Vagina (tissue), 2 donors: ENCODE measurements around the gene GON4L. TPM values are rescaled to one million over a fixed set of nuclear protein-coding genes. Genes with fewer than 3 reads are reported as not detected.

Experiments
- DNase-seq, 2 donors: peaks; one replicate each; pipeline ENCODE4 v3.0.0-alpha.2; 2017; ENCODE audit errors: extremely low spot score in 2 of 2
- H3K27ac ChIP-seq: fragments of 200-600 bp; sonication (generic); one replicate; pipeline ENCODE4 v1.5.1; 2019
- H3K27me3 ChIP-seq: fragments of 200-600 bp; sonication (generic); one replicate; pipeline ENCODE4 v1.5.1; 2019
- H3K36me3 ChIP-seq, 2 donors: fragments of 200-600 bp; sonication (generic); one replicate each; pipeline ENCODE4 v1.5.1; 2017 to 2019
- H3K4me1 ChIP-seq: fragments of 200-600 bp; sonication (generic); one replicate; pipeline ENCODE4 v1.5.1; 2019
- H3K4me3 ChIP-seq, 2 donors: fragments of 200-600 bp; sonication (generic); 1 replicate in 1 of 2; 2 replicates in 1 of 2; pipeline ENCODE4 v1.5.1; 2016 to 2019
- H3K9me3 ChIP-seq: fragments of 200-600 bp; sonication (generic); one replicate; pipeline ENCODE4 v1.5.1; 2019
- CTCF ChIP-seq, 3 experiments: fragments of 450-650 bp in 2 of 3; fragments of 200-600 bp in 1 of 3; sonication (generic) in 1 of 3; IDR thresholded peaks; one replicate each; pipeline ENCODE4 v1.5.1; 2017 to 2019; ENCODE audit warnings: antibody characterized with exemption in 3 of 3, mild to moderate bottlenecking in 2 of 3, moderate library complexity in 2 of 3
- POLR2A ChIP-seq, 2 donors: fragments of 450-650 bp; IDR thresholded peaks; one replicate each; pipeline ENCODE4 v1.6.1; 2017; ENCODE audit warnings: antibody characterized with exemption in 2 of 2, mild to moderate bottlenecking in 2 of 2, moderate library complexity in 2 of 2
- POLR2AphosphoS5 ChIP-seq, 2 donors: sonication (generic); formaldehyde crosslinking; IDR thresholded peaks; one replicate each; pipeline ENCODE4 v1.9.0; 2017; ENCODE audit warnings: antibody characterized with exemption in 2 of 2, mild to moderate bottlenecking in 2 of 2, low read depth in 1 of 2; ENCODE audit not compliant: insufficient read depth in 1 of 2
- intact Hi-C: fragments of 100-400 bp; cut with DNase I; formaldehyde crosslinking; loops from one replicate; pipeline ENCODE4 v1.15.1; 2023
- total RNA-seq: library from RNA; depleted of rRNA; stranded (reverse); fragments of >200 nt; gene quantifications from one replicate; pipeline ENCODE4 v1.2.3, GENCODE V29; 2016

Gene GON4L
- total RNA-seq, 1 donor from 2014 or later: 50.3 TPM

- no peaks in the 10 kb centered on the region for H3K27me3 ChIP-seq
- no peak overlapping the region for H3K27ac ChIP-seq
- intact Hi-C loops: no loop called here
- no peaks in the 10 kb centered on the region for H3K4me1 ChIP-seq
- TF ChIP-seq POLR2A (IDR thresholded peaks at IDR 0.05) (no peak), CTCF (IDR thresholded peaks at IDR 0.05) (no peak), POLR2AphosphoS5 (IDR thresholded peaks at IDR 0.05; ENCODE audit: insufficient read depth in 1 of 2, low read depth in 1 of 2) (no peak)
- no peak for DNase-seq
- peaks cover 0 to 12% of the 10 kb centered on the region in 2 donors for H3K36me3 ChIP-seq
- no peaks in the 10 kb centered on the region for H3K9me3 ChIP-seq
- H3K4me3 ChIP-seq: no peak overlapping the region
Measured at GRCh38 chr1:155882766-155883165, 25.8 kb upstream of the GON4L start.

GRCh38 chr1:155882235-155882634 is 25.2 kb upstream of the GON4L start:
- H3K4me1 ChIP-seq: no peaks in the 10 kb centered on the region
- TF ChIP-seq POLR2A (IDR thresholded peaks at IDR 0.05): no peak
- DNase-seq: no peak
- H3K4me3 ChIP-seq: no peak overlapping the region
- no peaks in the 10 kb centered on the region for H3K9me3 ChIP-seq
- intact Hi-C loops: no loop called here
- H3K27ac ChIP-seq: no peak overlapping the region
- H3K27me3 ChIP-seq: no peaks in the 10 kb centered on the region
- peaks cover 0 to 12% of the 10 kb centered on the region in 2 donors for H3K36me3 ChIP-seq

- no peaks in the 10 kb centered on the region for H3K27me3 ChIP-seq
- H3K36me3 ChIP-seq: peaks cover 0 to 12% of the 10 kb centered on the region in 2 donors
- H3K4me3 ChIP-seq: no peak overlapping the region
- H3K27ac ChIP-seq: no peak overlapping the region
- intact Hi-C loops: no loop called here
- TF ChIP-seq POLR2AphosphoS5 (IDR thresholded peaks at IDR 0.05; ENCODE audit: insufficient read depth in 1 of 2, low read depth in 1 of 2) (no peak), CTCF (IDR thresholded peaks at IDR 0.05) (no peak), POLR2A (IDR thresholded peaks at IDR 0.05) (no peak)
- DNase-seq: no peak
- H3K4me1 ChIP-seq: no peaks in the 10 kb centered on the region
- no peaks in the 10 kb centered on the region for H3K9me3 ChIP-seq
Measured at GRCh38 chr1:155880950-155881349, 23.9 kb upstream of the GON4L start.

GRCh38 chr1:155880251-155880650 is 23.2 kb upstream of the GON4L start:
- intact Hi-C loops: no loop called here
- no peaks in the 10 kb centered on the region for H3K9me3 ChIP-seq
- H3K27me3 ChIP-seq: no peaks in the 10 kb centered on the region
- H3K27ac ChIP-seq: no peak overlapping the region
- no peak overlapping the region for H3K4me3 ChIP-seq
- peaks cover 0 to 12% of the 10 kb centered on the region in 2 donors for H3K36me3 ChIP-seq
- no peak for DNase-seq
- TF ChIP-seq POLR2A (IDR thresholded peaks at IDR 0.05): no peak
- no peak for TF ChIP-seq CTCF (IDR thresholded peaks at IDR 0.05)
- TF ChIP-seq POLR2AphosphoS5 (IDR thresholded peaks at IDR 0.05; ENCODE audit: insufficient read depth in 1 of 2, low read depth in 1 of 2): no peak
- H3K4me1 ChIP-seq: no peaks in the 10 kb centered on the region

GRCh38 chr1:155877945-155878344 is 20.9 kb upstream of the GON4L start:
- Histone ChIP-seq H3K27me3 (no peaks in the 10 kb centered on the region), H3K9me3 (no peaks in the 10 kb centered on the region), H3K4me1 (peaks cover 10% of the 10 kb centered on the region), H3K36me3 (peaks cover 0 to 12% of the 10 kb centered on the region in 2 donors), H3K4me3 (no peak overlapping the region), H3K27ac (no peak overlapping the region)
- intact Hi-C loops: no loop called here
- DNase-seq: no peak
- TF ChIP-seq POLR2AphosphoS5 (IDR thresholded peaks at IDR 0.05; ENCODE audit: insufficient read depth in 1 of 2, low read depth in 1 of 2): no peak
- no peak for TF ChIP-seq CTCF (IDR thresholded peaks at IDR 0.05)
- no peak for TF ChIP-seq POLR2A (IDR thresholded peaks at IDR 0.05)

- Histone ChIP-seq H3K36me3 (no peaks in the 10 kb centered on the region), H3K27ac (no peak overlapping the region), H3K4me3 (no peak overlapping the region), H3K27me3 (no peaks in the 10 kb centered on the region), H3K4me1 (peaks cover 10% of the 10 kb centered on the region), H3K9me3 (no peaks in the 10 kb centered on the region)
- TF ChIP-seq CTCF (IDR thresholded peaks at IDR 0.05): no peak
- TF ChIP-seq POLR2AphosphoS5 (IDR thresholded peaks at IDR 0.05; ENCODE audit: insufficient read depth in 1 of 2, low read depth in 1 of 2): no peak
- no peak for TF ChIP-seq POLR2A (IDR thresholded peaks at IDR 0.05)
- DNase-seq: no peak
- intact Hi-C loops: no loop called here
Measured at GRCh38 chr1:155873860-155874259, 16.8 kb upstream of the GON4L start.
